Measurements from ENCODE around the gene CD40.

Gene CD40

DNA sequence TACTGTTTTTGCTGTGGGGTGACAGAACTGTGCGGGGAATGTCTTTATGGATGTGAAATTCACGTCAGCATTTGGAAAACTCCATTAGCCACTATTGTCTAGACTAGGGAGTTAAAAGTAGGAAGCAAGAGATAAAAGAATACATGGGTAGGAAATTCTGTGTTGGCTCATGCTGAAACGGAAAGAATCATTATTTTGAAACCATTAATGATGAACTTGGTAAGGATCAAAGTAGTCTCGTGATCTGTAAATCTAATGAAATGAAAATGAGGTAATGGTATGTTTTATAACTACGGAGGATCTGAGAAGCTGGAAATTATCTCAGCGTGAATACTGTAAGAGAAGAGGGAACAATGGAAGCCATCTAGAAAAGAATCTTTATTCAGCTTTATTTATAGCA, 11.1 kb upstream of the CD40 start:
- H3K4me3 ChIP-seq (ENCODE audit: low read length), result no peak overlapping the region
- no peak for DNase-seq (ENCODE audit: low read depth)
- TF ChIP-seq, protein P1, sequence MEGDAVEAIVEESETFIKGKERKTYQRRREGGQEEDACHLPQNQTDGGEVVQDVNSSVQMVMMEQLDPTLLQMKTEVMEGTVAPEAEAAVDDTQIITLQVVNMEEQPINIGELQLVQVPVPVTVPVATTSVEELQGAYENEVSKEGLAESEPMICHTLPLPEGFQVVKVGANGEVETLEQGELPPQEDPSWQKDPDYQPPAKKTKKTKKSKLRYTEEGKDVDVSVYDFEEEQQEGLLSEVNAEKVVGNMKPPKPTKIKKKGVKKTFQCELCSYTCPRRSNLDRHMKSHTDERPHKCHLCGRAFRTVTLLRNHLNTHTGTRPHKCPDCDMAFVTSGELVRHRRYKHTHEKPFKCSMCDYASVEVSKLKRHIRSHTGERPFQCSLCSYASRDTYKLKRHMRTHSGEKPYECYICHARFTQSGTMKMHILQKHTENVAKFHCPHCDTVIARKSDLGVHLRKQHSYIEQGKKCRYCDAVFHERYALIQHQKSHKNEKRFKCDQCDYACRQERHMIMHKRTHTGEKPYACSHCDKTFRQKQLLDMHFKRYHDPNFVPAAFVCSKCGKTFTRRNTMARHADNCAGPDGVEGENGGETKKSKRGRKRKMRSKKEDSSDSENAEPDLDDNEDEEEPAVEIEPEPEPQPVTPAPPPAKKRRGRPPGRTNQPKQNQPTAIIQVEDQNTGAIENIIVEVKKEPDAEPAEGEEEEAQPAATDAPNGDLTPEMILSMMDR (IDR thresholded peaks at IDR 0.05; ENCODE audit: insufficient read depth, low read depth, low read length, missing control alignments), result no peak

- DNase-seq (ENCODE audit: low read depth), result no peak
- TF ChIP-seq, protein P1 (IDR thresholded peaks at IDR 0.05; ENCODE audit: insufficient read depth, low read depth, low read length, missing control alignments), result no peak
- H3K4me3 ChIP-seq (ENCODE audit: low read length), result no peak overlapping the region
Measured at GRCh38 chr20:46108435-46108841, 9.7 kb upstream of the CD40 start.

DNA sequence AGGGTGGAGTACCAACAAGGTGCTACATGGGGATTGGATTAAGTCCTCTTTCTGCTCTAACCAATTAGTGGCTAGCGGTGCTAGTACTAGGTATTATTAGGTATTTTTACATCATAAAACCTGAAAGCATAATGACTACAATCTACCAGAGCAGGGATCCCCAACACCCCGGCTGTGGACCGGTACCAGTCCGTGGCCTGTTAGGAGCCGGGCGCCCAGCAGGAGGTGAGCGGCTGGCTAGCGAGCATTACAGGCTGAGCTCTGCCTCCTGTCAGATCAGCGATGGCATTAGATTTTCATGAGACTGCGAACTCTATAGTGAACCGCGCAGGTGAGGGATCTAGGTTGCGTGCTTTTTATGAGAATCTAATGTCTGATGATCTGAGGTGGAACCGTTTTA, 9.1 kb upstream of the CD40 start:
- no peak overlapping the region for H3K4me3 ChIP-seq (ENCODE audit: low read length)
- TF ChIP-seq, protein P1 (IDR thresholded peaks at IDR 0.05; ENCODE audit: insufficient read depth, low read depth, low read length, missing control alignments), result no peak
- no peak for DNase-seq (ENCODE audit: low read depth)

- no peak for DNase-seq (ENCODE audit: low read depth)
- no peak overlapping the region for H3K4me3 ChIP-seq (ENCODE audit: low read length)
- TF ChIP-seq, protein P1 (IDR thresholded peaks at IDR 0.05; ENCODE audit: insufficient read depth, low read depth, low read length, missing control alignments), result no peak
Measured at GRCh38 chr20:46111028-46111835, 6.9 kb upstream of the CD40 start.

- DNase-seq (ENCODE audit: low read depth), result no peak
- no peak overlapping the region for H3K4me3 ChIP-seq (ENCODE audit: low read length)
- TF ChIP-seq, protein P1 (IDR thresholded peaks at IDR 0.05; ENCODE audit: insufficient read depth, low read depth, low read length, missing control alignments), result no peak
Measured at GRCh38 chr20:46111836-46112212, 6.3 kb upstream of the CD40 start.

- no peak for DNase-seq (ENCODE audit: low read depth)
- no peak overlapping the region for H3K4me3 ChIP-seq (ENCODE audit: low read length)
- TF ChIP-seq, protein P1 (IDR thresholded peaks at IDR 0.05; ENCODE audit: insufficient read depth, low read depth, low read length, missing control alignments), result no peak
Measured at GRCh38 chr20:46112430-46113112, 5.5 kb upstream of the CD40 start.

Data from epithelial cell of esophagus (primary cell).